ENCODE data around the gene CDC25A.
"Not testable (repeated sequence)": the region's sequence is repeated elsewhere in the genome, so short reads cannot be mapped to it uniquely, and the experiment has no call there.

The CDC25A gene

DNA sequence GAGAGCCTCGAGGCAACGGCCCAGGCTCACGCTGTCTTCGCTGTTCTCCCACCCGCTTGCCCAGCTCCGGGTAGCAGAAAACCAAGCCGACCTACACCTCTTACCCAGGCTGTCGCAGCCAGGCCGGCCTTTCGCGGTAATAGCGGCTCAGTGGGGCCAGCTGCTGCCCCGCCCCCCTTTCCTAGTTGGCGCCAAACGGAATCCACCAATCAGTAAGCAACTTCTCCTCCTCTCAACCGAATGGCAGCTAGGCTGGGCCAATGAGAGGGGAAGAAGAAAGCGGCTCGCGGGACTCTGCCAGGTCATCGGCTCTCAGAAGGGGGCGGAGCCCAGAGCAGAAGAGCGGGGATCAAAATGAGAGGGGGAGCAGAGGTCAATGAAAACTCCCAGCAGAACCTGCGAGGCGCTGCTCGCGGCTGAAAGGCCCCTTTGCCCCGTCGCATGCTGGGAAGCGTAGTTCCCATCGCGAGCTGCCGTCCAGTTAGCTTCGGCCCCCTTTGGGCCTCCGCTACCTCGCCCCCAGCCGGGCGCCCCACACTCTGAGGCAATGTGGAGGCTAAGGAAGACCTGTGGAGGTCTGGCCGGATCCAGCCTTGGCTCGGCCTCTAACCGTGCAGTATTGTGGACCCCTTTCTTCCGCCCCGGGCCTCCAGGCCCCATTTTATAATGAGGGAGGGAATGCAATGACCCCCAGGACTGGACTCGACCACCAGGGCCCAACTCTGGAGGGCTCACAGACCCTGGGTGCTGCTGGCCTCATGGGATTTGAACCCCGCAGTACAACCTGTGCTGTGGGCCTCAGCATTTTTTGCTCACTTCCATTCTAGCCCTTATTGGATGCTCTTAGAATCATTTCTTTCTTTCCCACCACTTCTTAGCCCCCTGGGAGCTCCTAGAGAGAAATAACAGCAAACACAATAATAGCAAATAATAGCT lies at the start of gene CDC25A:
TSS of gene CDC25A (minus strand) at position 152 of the 936 bp plus-strand sequence. CDS start 470 bp downstream, outside the sequence.
- DNase-seq (ENCODE audit: low spot score), result peak; percentile 98

DNA sequence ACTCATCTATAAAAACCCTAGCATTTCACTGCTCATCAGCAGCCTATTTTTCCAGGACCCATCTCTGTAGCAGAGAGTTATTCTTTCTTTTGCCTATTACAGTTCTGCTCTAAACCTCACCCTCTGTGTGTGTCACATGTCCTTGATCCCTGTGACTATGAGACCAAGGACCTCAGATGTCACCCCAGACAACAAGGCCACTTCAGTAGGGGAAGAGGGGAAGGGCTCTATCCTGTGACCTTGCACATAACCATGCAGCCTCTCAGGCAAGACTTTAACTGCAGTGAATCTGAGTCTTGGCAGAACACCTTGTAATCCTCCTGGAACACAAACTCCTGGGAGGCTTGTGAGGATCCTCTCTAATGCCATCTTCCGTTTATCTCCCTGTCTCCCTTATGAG lies 48.3 kb upstream of the CDC25A start:
- no peak for DNase-seq (ENCODE audit: low spot score)

DNA sequence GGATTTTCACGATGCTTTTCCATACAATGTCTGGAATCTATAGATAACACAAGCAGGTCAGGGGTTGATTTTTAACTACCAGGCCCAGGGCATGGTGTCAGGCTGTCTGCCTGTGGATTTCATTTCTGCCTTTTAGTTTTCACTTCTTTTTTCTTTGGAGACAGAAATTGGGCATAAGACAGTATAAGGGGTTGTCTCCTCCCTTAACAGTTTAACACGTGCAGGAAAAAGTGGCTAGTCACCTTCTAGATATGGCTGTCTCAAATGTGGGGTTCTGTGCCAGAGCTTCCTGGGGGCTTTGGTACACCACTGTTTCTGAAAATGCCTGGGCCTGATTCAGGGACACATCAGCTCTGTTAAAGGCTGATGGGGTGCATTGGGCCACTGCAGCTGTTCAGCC lies 45.3 kb upstream of the CDC25A start:
- no peak for DNase-seq (ENCODE audit: low spot score)

DNA sequence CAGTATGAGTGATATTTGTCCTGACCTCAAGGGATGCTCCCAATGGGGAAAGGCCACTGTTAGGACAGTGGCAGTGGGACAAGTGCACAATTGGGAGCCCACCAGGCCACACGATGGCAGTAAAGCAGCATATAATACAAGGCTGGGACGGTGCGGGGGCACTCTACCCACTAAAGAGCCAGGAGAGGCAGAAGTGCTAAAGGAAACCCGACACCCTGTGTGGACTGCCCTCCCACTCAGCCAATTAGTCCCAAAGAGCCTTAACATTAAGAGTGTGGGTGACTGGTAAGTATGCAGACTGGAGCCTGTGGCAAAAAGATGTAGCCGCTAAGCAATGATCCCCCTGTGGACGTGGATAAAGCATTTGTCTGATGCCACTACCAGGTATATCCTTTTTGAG lies 44.5 kb upstream of the CDC25A start:
- DNase-seq (ENCODE audit: low spot score), result peak; percentile 57

DNA sequence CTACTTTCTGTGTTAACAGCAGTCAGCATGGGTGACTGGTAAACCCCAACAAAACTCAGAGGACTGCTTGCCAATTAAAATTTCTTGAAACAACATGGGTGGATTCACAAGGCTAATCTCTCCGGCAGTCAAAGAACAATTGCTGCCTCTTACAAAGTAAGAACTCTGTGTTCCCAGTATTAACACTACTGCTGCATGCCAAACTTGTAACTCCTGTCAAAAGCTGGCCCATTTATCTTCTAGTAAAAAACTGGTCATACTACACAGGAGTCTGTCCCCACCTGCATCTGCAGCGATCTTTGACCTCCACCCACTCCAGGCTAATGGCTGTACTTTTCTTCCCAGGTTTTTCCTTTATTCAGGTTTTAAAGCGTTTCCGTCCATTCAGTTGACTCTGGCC lies 44.0 kb upstream of the CDC25A start:
- DNase-seq (ENCODE audit: low spot score), result no peak

DNA sequence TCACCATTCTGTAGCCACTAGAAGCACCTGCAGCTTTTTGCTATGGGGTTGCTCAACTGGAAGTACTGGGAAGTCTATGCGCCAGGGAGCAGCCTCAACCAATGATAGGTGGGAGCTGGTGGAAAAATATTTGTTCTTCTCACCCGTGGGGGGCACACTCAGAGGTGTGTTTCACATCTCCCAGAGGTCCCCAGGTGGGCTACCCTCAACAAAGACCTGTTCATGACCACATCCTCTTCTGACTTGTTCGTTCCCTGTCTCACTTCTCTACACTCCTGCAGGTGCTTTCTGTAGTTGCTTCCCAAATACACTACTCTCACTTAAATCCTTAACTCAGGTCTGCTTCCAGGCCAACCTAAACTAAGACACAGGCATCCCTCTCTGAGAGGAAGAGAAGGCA lies 38.7 kb upstream of the CDC25A start:
- DNase-seq (ENCODE audit: low spot score), result peak; percentile 49

DNA sequence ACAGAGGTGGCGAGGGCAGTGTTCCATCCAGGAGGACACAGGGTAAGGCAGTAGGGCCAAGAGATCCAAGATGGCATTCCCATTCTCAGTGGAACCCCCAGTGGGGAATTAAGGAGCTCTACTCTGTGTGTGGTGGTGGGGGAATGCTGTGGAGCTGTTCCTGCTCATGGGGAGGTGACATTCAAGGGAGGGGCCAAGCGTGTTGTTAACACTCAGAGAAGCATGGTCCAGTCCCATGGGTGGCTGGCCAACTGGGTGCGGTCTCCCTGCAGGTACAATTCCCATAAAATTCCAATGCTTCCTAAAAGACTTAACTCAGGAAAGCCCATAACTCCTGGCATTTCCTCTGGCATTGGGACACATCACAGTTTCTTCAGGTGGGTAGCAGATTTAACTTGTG lies 37.4 kb upstream of the CDC25A start:
- DNase-seq (ENCODE audit: low spot score), result no peak

DNA sequence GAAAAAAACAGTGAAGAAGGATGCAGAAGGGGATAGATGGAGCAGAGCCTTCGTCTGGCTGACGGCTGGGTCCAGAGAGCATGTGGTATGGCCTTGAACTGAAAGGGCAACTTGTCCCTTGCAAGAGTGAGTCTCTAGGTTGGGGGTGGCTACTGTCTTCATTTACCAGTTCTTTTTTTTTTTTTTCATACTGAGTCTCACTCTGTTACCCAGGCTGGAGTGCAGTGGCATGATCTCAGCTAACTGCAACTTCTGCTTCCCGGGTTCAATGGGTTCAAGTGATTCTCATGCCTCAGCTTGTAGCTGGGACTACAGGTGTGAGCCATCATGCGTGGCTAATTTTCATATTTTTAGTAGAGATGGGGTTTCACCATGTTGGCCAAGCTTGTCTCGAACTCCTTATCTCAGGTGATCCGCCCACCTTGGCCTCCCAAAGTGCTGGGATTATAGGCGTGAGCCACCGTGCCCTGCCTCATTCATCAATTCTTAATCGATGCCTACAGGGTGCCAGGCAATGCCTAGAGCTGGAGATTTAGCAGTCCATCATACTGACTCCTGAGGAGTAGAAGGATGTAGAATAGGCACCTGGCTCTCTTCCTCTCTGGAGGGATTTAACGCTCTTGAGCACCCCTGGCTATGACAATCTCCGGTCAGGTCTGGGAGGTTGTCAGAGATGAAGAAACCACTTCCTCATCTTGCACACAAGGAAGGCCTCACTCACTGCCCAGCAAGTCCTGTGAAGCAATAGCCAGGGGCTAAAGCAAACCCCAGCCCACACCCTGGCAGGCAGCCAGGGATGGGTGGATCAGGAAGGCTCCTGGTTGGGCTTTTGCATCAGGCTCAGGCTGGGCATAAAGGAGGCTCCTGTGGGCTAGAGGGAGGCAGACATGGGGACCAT lies 34.6 kb upstream of the CDC25A start, which contains the start of gene CAMP:
TSS of gene CAMP (plus strand) at position 880 of the 898 bp plus-strand sequence. CDS start at position 897, 17 bp downstream.
- peak; percentile 79 for DNase-seq (ENCODE audit: low spot score)

DNA sequence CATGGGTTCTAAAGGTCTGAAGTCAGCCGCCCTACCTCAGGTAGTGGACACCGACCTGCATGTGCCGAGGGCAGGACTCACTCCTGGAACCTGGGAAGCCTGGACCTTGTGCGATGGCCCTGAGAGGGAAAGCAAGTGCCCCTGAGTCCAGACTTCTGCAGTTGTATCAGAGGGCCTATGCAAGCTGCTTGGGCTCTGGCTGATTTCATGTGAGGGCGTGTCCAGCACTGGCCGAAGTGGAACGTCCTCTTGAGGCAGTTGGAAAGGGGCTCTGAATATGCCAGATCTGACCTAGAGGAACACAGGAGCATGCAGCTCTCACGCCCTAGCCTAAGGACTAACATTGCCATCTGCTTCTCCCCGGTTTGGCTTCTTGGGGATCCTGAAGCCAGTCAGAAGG lies 32.5 kb upstream of the CDC25A start:
- no peak for DNase-seq (ENCODE audit: low spot score)

DNA sequence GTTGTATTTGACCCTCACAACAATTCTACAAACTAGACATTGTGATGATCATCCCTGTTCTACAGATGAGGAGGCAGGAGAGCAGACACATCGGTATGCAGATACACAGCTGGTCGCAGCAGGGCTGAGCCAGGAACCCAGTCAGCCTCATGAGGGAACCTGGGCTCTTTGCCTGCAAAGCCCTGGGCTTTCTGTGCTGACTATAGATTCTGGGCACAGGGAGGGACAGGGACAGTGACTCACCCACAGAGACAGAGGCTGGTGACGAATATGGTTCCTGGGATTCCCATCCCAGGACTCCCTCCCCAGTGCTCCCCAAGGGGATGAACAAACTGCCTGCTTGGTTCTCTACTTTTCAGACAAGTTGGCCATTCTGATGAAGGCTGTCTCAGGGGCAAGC lies 31.3 kb upstream of the CDC25A start:
- DNase-seq (ENCODE audit: low spot score), result no peak

DNA sequence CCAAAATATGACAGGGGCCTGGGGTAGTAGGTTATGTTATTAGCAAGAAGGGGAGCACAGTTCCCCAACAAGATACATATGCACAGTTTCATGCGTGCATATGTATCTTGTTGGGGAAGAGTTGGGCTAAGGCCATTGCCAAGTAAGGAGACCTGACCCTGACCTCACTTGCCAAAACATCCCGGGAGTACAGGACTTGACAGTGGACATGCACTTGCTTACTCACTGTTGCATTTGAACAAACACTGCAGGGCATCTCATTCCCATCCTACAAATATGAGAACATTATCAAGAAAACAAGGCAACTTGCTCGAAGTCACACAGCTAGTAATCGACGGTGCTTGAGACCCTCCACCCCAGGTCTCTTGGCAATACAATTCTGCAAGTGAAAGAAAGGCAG lies 30.3 kb upstream of the CDC25A start:
- DNase-seq (ENCODE audit: low spot score), result no peak

DNA sequence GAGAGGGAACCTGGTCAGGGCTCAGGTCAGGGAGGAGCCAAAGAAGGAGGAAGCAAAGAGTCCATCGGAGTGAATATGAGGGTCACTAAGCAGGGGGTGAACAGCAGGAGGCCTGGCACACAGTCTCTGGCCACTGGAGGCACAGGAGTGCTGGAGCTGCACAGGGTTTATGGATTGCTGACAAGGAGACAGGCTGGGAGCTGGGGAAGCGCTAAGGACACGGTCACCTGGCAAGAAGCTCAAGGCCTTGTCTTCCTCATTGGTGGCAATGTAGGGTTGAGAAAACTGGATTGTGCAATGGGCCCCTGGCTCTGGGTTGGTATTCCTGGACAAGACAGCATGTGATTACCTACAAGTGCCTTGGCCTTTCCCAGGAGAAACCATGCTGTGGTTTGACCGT lies 29.2 kb upstream of the CDC25A start:
- no peak for DNase-seq (ENCODE audit: low spot score)

DNA sequence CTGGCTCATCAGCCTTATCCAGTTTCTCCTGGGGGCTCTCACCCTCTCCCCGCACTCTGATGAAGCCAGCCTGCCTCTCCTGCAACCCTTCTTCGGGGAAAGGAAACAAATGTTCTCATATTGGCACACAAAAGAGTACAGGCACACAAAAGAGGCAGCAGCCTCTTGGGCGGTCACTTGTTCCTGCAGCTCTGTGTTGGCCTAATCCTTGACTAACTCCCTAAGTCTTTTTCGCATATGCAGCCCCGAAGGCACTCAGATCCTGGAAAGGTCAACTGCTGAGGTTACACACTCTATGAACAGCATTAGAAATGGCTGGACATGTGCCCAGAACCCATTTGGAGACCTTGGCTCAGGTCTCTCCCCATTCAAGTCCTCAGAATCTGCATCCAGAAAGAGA lies 27.7 kb upstream of the CDC25A start:
- DNase-seq (ENCODE audit: low spot score), result no peak

DNA sequence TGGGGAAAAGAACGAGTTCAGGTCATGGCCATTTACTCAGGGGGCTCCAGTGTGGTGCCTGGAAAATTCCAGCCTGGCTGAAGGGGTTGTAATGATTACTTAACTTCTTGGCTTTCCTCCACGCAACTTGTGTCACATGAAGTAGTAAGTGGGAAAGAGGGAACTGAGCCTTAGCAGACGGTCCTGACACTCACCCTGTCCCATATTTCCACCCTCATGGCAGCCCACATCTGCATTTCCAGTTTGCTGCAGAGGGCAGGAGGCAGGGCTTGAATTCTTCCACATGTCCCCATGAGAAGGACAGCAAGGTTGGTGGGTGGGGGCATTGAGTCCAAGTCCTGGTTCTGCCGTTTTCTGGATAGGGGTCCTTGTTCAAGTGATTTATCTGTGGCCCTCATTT lies 27.2 kb upstream of the CDC25A start:
- no peak for DNase-seq (ENCODE audit: low spot score)

DNA sequence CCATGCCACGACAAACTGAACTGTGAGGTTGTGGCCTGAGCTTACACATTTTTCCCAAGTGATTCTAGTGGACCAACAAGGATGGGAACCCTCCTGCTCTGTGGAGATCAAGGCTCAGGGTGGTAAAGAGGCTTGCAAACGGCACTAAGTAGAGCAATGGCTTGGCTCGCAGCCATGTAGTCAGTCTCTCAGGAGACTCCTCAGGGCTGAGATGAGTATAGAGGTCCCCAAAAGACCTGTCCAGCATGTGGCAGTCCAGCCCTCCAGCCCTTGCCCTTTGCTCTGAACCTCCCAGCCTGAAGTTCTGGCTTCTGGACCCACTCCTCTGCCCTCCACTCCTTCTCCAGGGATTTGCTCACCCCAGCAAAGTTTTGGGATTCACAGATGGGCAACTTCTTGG lies 26.8 kb upstream of the CDC25A start:
- DNase-seq (ENCODE audit: low spot score), result no peak

DNA sequence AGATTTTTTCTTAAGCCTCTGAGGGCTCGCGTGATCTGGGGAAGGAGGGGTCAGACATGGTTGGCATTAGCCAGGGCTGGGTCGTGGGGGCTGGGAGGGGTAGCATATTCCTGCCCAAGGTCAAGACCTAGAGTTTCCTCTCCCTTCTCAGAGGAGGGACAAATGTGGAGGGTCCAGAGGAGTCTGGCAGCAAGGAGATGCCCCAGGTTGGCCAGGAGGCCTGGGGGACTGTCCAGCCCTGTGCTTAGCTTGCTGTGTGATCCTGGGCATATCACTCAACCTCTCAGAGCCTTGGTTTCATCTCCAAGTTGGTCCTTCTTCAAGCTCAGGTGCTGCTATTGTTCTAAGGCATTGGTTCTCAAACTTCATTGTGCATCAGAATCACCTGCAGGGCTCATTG lies 26.0 kb upstream of the CDC25A start:
- no peak for DNase-seq (ENCODE audit: low spot score)

DNA sequence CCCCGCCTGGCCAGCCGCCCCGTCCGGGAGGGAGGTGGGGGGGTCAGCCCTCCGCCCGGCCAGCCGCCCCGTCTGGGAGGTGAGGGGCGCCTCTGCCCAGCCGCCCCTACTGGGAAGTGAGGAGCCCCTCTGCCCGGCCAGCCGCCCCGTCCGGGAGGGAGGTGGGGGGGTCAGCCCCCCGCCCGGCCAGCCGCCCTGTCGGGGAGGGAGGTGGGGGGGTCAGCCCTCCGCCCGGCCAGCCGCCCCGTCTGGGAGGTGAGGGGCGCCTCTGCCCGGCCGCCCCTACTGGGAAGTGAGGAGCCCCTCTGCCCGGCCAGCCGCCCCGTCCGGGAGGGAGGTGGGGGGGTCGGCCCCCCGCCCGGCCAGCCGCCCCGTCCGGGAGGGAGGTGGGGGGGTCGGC lies 23.6 kb upstream of the CDC25A start:
- not testable (repeated sequence) for DNase-seq (ENCODE audit: low spot score)

DNA sequence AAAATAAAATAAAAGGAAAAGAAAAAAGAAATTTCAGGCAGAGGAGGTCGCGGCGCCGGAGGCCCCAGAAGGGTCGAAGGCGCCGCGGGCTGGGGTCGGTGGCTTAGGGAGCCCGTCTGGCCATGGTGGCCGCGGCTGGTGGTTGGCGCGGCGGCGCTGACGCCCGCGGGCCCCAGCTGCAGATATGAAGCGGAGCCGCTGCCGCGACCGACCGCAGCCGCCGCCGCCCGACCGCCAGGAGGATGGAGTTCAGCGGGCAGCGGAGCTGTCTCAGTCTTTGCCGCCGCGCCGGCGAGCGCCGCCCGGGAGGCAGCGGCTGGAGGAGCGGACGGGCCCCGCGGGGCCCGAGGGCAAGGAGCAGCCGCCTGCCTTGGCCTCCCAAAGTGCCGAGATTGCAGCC lies 22.3 kb upstream of the CDC25A start:
- DNase-seq (ENCODE audit: low spot score), result not testable (repeated sequence)

DNA sequence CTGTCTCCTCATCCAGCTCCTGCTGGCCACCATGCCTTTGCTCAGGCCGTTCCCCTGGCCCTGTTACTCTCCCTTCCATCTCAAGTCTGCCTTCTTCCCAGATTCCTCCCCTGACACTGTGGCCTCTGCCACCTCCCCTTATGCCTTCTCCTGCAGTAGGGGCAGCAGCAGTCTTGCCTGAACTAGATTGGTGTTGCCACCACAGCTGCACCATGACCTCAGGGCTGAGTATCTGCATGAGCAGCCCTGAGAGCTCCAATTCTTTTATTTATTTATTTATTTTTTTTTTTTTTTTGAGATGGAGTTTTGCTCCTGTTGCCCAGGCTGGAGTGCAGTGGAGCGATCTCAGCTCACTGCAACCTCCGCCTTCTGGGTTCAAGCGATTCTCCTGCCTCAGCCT lies 21.2 kb upstream of the CDC25A start:
- DNase-seq (ENCODE audit: low spot score), result no peak

DNA sequence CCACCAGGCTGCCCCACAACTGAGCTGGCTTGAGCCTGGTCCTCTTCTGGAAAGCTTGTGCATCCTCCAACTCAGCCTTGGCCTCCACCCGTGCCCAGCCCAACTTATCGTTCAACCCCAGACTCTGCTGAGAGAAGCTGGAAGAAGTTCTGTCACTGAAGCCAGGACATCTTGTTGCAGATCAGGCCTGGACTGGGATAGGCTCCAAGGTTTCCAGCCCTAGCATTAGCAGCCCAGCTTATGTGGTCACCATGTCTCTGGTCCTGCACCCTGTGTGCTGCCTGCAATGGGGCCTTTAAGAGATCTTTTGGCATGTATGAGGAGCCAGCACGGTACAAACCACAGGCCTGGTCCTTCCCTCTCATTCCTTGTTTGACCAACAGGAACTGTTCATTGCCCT lies 19.9 kb upstream of the CDC25A start:
- DNase-seq (ENCODE audit: low spot score), result no peak

DNA sequence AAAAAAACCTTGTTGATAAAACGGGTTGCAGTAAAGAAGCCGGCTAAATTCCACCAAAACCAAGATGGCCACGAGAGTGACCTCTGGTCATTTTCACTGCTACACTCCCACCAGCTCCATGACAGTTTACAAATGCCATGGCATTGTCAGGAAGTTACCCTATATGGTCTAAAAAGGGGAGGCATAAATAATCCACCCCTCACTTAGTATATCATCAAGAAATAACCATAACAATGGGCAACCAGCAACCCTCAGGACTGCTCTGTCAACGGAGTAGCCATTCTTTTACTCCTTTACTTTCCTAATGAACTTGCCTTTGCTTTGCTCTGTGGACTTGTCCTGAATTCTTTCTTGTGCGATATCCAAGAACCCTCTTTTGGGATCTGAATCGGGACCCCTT lies 14.4 kb upstream of the CDC25A start:
- DNase-seq (ENCODE audit: low spot score), result no peak

DNA sequence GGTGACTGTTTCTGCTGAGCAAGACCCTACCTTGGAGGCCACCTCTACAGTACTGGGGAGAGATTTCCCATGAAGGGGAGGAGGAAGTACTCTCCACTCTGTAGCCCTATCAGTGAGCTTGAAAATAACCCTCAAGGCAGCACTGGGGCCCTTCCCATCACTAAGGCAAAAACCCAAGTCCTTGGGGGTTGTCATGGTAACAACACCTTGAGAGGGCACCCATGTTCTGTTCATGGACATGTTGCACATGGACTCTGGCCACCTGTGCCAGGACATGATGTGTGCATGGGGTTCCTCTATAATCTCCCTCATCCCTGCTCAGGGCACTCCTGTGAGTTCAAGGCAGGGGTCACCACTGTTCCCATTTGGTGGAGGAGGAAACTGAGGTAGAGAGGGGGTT lies 10.9 kb upstream of the CDC25A start:
- DNase-seq (ENCODE audit: low spot score), result no peak

DNA sequence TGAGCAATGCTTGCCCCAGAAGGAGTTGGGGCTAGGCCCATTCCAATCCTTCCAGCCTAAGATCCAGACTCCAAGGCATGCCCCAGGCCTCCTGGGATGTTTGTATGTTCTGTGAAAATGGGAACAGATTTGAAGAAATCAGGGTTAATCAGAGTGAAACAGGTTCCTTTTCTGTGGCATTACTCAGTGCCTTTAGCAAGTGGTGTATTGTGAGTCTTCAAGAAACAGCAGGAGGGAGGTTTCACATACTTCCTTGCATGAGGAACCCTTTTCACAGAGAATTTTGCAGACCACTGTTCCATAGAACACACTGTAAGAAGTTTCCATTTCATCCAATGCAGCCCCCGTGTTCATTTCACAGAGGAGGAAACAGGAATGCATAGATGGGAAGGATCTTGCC lies 8.4 kb upstream of the CDC25A start:
- no peak for DNase-seq (ENCODE audit: low spot score)

Measured in germinal center (tissue), 1 donor.